DOHH2 (cell line): ENCODE data around the gene STPG3.

Source experiments
- EZH2phosphoT487 ChIP-seq: fragments of 200-600 bp; sonication (generic); IDR thresholded peaks from 2 replicates; pipeline ENCODE4 v1.6.1; 2017; ENCODE audit warnings: borderline replicate concordance, mild to moderate bottlenecking, antibody characterized with exemption, low read length, moderate library complexity, mixed read lengths
- TF ChIP-seq, protein P1 (sequence below): fragments of 200-600 bp; sonication (generic); IDR thresholded peaks from one replicate; pipeline ENCODE4 v1.5.1; 2014; ENCODE audit warnings: antibody characterized with exemption, mild to moderate bottlenecking, low read depth, low read length; ENCODE audit not compliant: poor library complexity, severe bottlenecking

DNA sequence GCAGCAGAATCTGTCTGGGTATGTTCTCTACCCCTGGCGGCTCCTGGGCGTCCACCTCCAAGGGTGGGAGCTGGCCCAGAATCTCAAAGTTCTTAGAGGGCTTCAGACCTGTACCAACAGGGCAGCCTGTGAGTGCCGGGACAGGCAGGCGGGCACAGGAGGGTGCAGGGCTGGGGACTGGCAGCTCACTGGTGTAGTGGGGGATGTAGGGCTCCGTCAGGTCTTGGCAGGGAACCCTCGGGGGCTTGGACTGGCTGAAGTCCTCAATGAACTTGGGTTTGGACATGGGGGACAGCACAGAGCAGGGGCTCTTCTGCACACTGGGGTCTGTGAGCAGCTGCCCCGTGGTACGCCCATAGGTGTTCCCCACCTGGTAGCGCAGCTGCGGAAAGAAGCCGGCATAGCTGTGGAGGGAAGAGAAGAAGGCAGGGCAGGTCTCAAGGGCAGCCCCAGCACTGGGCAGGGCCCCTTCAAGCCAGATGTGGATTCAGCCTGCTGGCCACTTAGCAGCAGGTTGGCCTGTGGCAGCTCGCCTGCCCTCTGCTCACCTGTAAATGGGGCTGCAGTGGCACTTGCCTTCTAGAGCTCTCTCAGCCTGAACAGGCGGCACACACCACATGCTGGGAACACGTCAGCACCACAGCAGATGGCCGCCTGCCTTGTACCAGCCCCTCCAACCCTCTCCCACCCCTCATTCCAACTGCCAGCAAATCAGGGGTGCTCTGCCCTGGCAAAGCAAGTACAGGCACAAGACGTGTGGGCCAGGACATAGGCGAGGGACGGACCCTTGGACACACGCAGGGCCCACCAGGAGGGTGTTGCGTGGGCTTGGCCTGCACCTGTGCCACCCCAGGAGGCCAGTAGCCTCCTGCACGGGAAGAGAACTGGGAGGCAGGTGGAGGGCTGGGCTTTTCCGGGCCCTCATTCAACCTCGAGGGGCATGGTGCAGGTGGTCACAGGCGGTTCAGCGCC, 5.3 kb upstream of the STPG3 start:
- TF ChIP-seq, protein P1, sequence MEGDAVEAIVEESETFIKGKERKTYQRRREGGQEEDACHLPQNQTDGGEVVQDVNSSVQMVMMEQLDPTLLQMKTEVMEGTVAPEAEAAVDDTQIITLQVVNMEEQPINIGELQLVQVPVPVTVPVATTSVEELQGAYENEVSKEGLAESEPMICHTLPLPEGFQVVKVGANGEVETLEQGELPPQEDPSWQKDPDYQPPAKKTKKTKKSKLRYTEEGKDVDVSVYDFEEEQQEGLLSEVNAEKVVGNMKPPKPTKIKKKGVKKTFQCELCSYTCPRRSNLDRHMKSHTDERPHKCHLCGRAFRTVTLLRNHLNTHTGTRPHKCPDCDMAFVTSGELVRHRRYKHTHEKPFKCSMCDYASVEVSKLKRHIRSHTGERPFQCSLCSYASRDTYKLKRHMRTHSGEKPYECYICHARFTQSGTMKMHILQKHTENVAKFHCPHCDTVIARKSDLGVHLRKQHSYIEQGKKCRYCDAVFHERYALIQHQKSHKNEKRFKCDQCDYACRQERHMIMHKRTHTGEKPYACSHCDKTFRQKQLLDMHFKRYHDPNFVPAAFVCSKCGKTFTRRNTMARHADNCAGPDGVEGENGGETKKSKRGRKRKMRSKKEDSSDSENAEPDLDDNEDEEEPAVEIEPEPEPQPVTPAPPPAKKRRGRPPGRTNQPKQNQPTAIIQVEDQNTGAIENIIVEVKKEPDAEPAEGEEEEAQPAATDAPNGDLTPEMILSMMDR: no peak
- TF ChIP-seq EZH2phosphoT487: no peak
